HepG2 (cell line): ENCODE results near the gene ASAP2. TPM values are rescaled to one million over a fixed set of nuclear protein-coding genes. Genes with fewer than 3 reads are reported as not detected.

Source experiments
- ARNT2 ChIP-seq: sonication (generic); formaldehyde crosslinking; IDR thresholded peaks from 2 replicates; pipeline ENCODE4 v1.8.0; 2022; ENCODE audit warnings: mild to moderate bottlenecking, low read depth, missing genetic modification reagents, moderate library complexity
- ATF1 ChIP-seq: IDR thresholded peaks from 2 replicates; pipeline ENCODE4 v1.6.1; 2016; ENCODE audit warnings: mild to moderate bottlenecking, control low read depth
- CENPBD1 ChIP-seq: sonication (generic); formaldehyde crosslinking; IDR thresholded peaks from 2 replicates; pipeline ENCODE4 v1.8.0; 2022; ENCODE audit warnings: missing genetic modification reagents, low read depth, mild to moderate bottlenecking, borderline replicate concordance
- CERS6 ChIP-seq: sonication (generic); formaldehyde crosslinking; IDR thresholded peaks from 2 replicates; pipeline ENCODE4 v1.5.0; 2020; ENCODE audit warnings: missing genetic modification reagents
- EEA1 ChIP-seq: sonication (generic); formaldehyde crosslinking; IDR thresholded peaks from 2 replicates; pipeline ENCODE4 v1.5.1; 2020; ENCODE audit warnings: mild to moderate bottlenecking, missing genetic modification reagents, borderline replicate concordance
- EHMT2 ChIP-seq: fragments of 200-600 bp; sonication (generic); IDR thresholded peaks from 2 replicates; pipeline ENCODE4 v1.7.0; 2017; ENCODE audit warnings: antibody characterized with exemption, low read depth, low read length, borderline replicate concordance
- EP300 ChIP-seq, 3 experiments: sonication (generic) in 1 of 3; formaldehyde crosslinking in 1 of 3; IDR thresholded peaks; 2 replicates each; pipeline versions ENCODE4 v1.5.1 to v1.6.1; 2011 to 2020; ENCODE audit warnings: low read depth in 2 of 3, low read length in 2 of 3, borderline replicate concordance in 1 of 3, improper control_type of control experiment in 1 of 3, mild to moderate bottlenecking in 1 of 3, missing genetic modification reagents in 1 of 3, moderate library complexity in 1 of 3
- HMGXB4 ChIP-seq, 2 experiments: sonication (generic) in 1 of 2; formaldehyde crosslinking in 1 of 2; IDR thresholded peaks; 2 replicates each; pipeline versions ENCODE4 v1.4.0 to v1.6.1; 2018 to 2020; ENCODE audit warnings: missing genetic modification reagents in 2 of 2, borderline replicate concordance in 1 of 2, low read depth in 1 of 2, mild to moderate bottlenecking in 1 of 2, missing biosample characterization in 1 of 2
- NFATC3 ChIP-seq: sonication (generic); formaldehyde crosslinking; IDR thresholded peaks from 2 replicates; pipeline ENCODE4 v1.5.1; 2020; ENCODE audit warnings: mild to moderate bottlenecking, missing genetic modification reagents
- NR1H2 ChIP-seq: sonication (generic); formaldehyde crosslinking; IDR thresholded peaks from 2 replicates; pipeline ENCODE4 v1.8.1; 2022; ENCODE audit warnings: low read depth, missing genetic modification reagents, borderline replicate concordance
- PLSCR1 ChIP-seq: sonication (generic); formaldehyde crosslinking; IDR thresholded peaks from 2 replicates; pipeline ENCODE4 v1.5.0; 2020; ENCODE audit warnings: missing genetic modification reagents, mild to moderate bottlenecking, borderline replicate concordance
- POLR2A ChIP-seq, 2 experiments: IDR thresholded peaks; 2 replicates each; pipeline ENCODE4 v1.6.1; 2011; ENCODE audit warnings: low read depth in 2 of 2, low read length in 2 of 2, mild to moderate bottlenecking in 1 of 2, moderate library complexity in 1 of 2; ENCODE audit not compliant: insufficient read depth in 1 of 2
- PTBP1 ChIP-seq: fragments of 200-400 bp; formaldehyde crosslinking; IDR thresholded peaks from 2 replicates; pipeline ENCODE4 v1.6.1; 2018; ENCODE audit warnings: low read length, low read depth; ENCODE audit not compliant: poor library complexity, severe bottlenecking
- SALL1 ChIP-seq: sonication (generic); formaldehyde crosslinking; IDR thresholded peaks from 2 replicates; pipeline ENCODE4 v1.8.0; 2022; ENCODE audit warnings: mild to moderate bottlenecking, missing genetic modification reagents
- SKI ChIP-seq: fragments of 450-650 bp; IDR thresholded peaks from one replicate; pipeline ENCODE4 v1.6.1; 2018; ENCODE audit warnings: mild to moderate bottlenecking; ENCODE audit not compliant: partially characterized antibody
- TFE3 ChIP-seq: IDR thresholded peaks from 2 replicates; pipeline ENCODE4 v1.6.1; 2016
- TGIF2 ChIP-seq: IDR thresholded peaks from 2 replicates; pipeline ENCODE4 v1.6.1; 2016; ENCODE audit warnings: control low read depth, missing compliant biosample characterization
- ZFP36L1 ChIP-seq: sonication (generic); formaldehyde crosslinking; IDR thresholded peaks from 2 replicates; pipeline ENCODE4 v1.8.0; 2022; ENCODE audit warnings: mild to moderate bottlenecking, missing genetic modification reagents, moderate library complexity
- ZNF234 ChIP-seq: sonication (generic); formaldehyde crosslinking; conservative IDR thresholded peaks from 2 replicates; pipeline ENCODE4 v1.5.1; 2020; ENCODE audit warnings: mild to moderate bottlenecking, missing genetic modification reagents
- ZNF253 ChIP-seq: sonication (generic); formaldehyde crosslinking; IDR thresholded peaks from 2 replicates; pipeline ENCODE4 v1.8.0; 2022; ENCODE audit warnings: mild to moderate bottlenecking, missing genetic modification reagents, borderline replicate concordance
- ZNF274 ChIP-seq: sonication (generic); formaldehyde crosslinking; IDR thresholded peaks from 2 replicates; pipeline ENCODE4 v1.5.1; 2020; ENCODE audit warnings: mild to moderate bottlenecking, missing genetic modification reagents
- ZNF549 ChIP-seq: sonication (generic); formaldehyde crosslinking; IDR thresholded peaks from 2 replicates; pipeline ENCODE4 v1.5.0; 2020; ENCODE audit warnings: missing genetic modification reagents
- ZNF614 ChIP-seq: IDR thresholded peaks from 2 replicates; pipeline ENCODE4 v1.6.1; 2018; ENCODE audit warnings: missing biosample characterization, missing genetic modification reagents, inconsistent platforms, borderline replicate concordance
- ZNF674 ChIP-seq: sonication (generic); formaldehyde crosslinking; IDR thresholded peaks from 2 replicates; pipeline ENCODE4 v1.5.0; 2020; ENCODE audit warnings: low read depth, mild to moderate bottlenecking, missing genetic modification reagents
- ZNF724P ChIP-seq: sonication (generic); formaldehyde crosslinking; IDR thresholded peaks from 2 replicates; pipeline ENCODE4 v1.8.0; 2022; ENCODE audit warnings: missing genetic modification reagents, borderline replicate concordance
- polyA plus RNA-seq, 8 experiments: library from polyadenylated mRNA; depleted of rRNA in 3 of 8; stranded (reverse) in 7 of 8; unstranded in 1 of 8; fragments of >200 nt; fragmentation: Illumina TruSeq in 4 of 8; extraction: Trizol in 4 of 8; gene quantifications; 2 replicates each; pipeline versions ENCODE4 v1.2.1 to v1.2.3, GENCODE V29; 2011 to 2016; ENCODE audit warnings: low read depth in 4 of 8, missing spikeins in 1 of 8, mixed read lengths in 1 of 8; ENCODE audit not compliant: insufficient read depth in 1 of 8
- total RNA-seq, 5 experiments: library from RNA; depleted of rRNA; stranded (reverse); fragments of >200 nt; fragmentation: Illumina TruSeq; extraction: Trizol; gene quantifications; 2 replicates each; pipeline ENCODE4 v1.2.3, GENCODE V29; 2016; ENCODE audit warnings: low read depth in 1 of 5

Gene ASAP2
- total and polyA plus RNA-seq, 2 of the 13 experiments (the other 11 are each of a cell fraction or from before 2014, with no cell fraction given) = 7.3 to 22.3 TPM

GRCh38 chr2:9234680-9235146, 28.1 kb downstream of the ASAP2 start (continued):
- no peak for TF ChIP-seq ARNT2 (CRISPR knock-in tag)
- TF ChIP-seq EHMT2 = peak; percentile 52; the same call in 1 of the 2 replicates
- peak in 1 of 2 experiments; percentile 78; a peak in 2 of 4 replicates for TF ChIP-seq HMGXB4 (CRISPR knock-in tag; IDR thresholded peaks at IDR 0.05; ENCODE audit: borderline replicate concordance in 1 of 2, low read depth in 1 of 2)
- TF ChIP-seq ZNF724P (CRISPR knock-in tag) = no peak
- no peak for TF ChIP-seq ATF1 (CRISPR knock-in tag)
- TF ChIP-seq ZNF234 (CRISPR knock-in tag) = no peak
- no peak for TF ChIP-seq ZNF253
- TF ChIP-seq CENPBD1 (CRISPR knock-in tag) = no peak
- TF ChIP-seq POLR2A (IDR thresholded peaks at IDR 0.05; ENCODE audit: insufficient read depth in 1 of 2, low read depth in 2 of 2, low read length in 2 of 2) = 0 out of 4 replicates have a peak, but pooled peaks of 1 of the 2 experiments have one; percentile 11
- TF ChIP-seq ZNF274 (CRISPR knock-in tag) = 0 out of 2 replicates have a peak, but pooled peaks have one; percentile 17
- peak; percentile 57 for TF ChIP-seq TFE3 (CRISPR knock-in tag)
- TF ChIP-seq NR1H2 (CRISPR knock-in tag) = no peak
- no peak for TF ChIP-seq ZNF549 (CRISPR knock-in tag)
- no peak for TF ChIP-seq CERS6
- TF ChIP-seq NFATC3 (CRISPR knock-in tag) = 0 out of 2 replicates have a peak, but pooled peaks have one; percentile 16
- TF ChIP-seq ZNF614 (CRISPR knock-in tag) = peak; percentile 53; the same call in 1 of the 2 replicates
- no peak for TF ChIP-seq PLSCR1 (CRISPR knock-in tag)
- peak in 1 of 2 experiments; percentile 82; a peak in 2 of 4 replicates for TF ChIP-seq EP300 (IDR thresholded peaks at IDR 0.05; ENCODE audit: low read depth in 2 of 2, low read length in 2 of 2)
- TF ChIP-seq EP300 (CRISPR knock-in tag; IDR thresholded peaks at IDR 0.05; ENCODE audit: borderline replicate concordance) = peak; percentile 90
- no peak for TF ChIP-seq EEA1 (CRISPR knock-in tag)
- TF ChIP-seq PTBP1 = no peak
- no peak for TF ChIP-seq ZNF674 (CRISPR knock-in tag)
- no peak for TF ChIP-seq TGIF2 (CRISPR knock-in tag)
- no peak for TF ChIP-seq SKI
- TF ChIP-seq ZFP36L1 (CRISPR knock-in tag) = peak; percentile 50; the same call in 1 of the 2 replicates
- TF ChIP-seq SALL1 (CRISPR knock-in tag) = peak; percentile 34; the same call in 1 of the 2 replicates
